Activated T-cell treated with anti-CD3 and anti-CD28 coated beads, Interleukin-2, amount 50 U/mL, for 4 hours (primary cell): ENCODE data around the gene HMGXB4. TPM values are rescaled to one million over a fixed set of nuclear protein-coding genes. Genes with fewer than 3 reads are reported as not detected.

ENCODE experiments used
- ATAC-seq, 2 donors: fragments of 200-7000 bp; cut with Tn5 transposase; one replicate each; pipeline ENCODE4 v1.10.0; 2021
- DNase-seq: peaks from one replicate; pipeline ENCODE4 v3.0.0-alpha.2; 2020
- H3K27me3 Mint-ChIP-seq: one replicate; pipeline ENCODE4 v1.8.0; 2021; ENCODE audit warnings: low read depth, mixed read lengths
- H3K36me3 Mint-ChIP-seq: one replicate; pipeline ENCODE4 v1.8.0; 2022; ENCODE audit warnings: mixed read lengths; ENCODE audit not compliant: insufficient read depth
- H3K4me1 Mint-ChIP-seq: one replicate; pipeline ENCODE4 v1.8.0; 2021; ENCODE audit warnings: low read depth, mixed read lengths
- H3K4me3 Mint-ChIP-seq: one replicate; pipeline ENCODE4 v1.8.0; 2021; ENCODE audit warnings: mild to moderate bottlenecking, moderate library complexity, mixed read lengths
- H3K9me3 Mint-ChIP-seq: one replicate; pipeline ENCODE4 v1.8.0; 2021; ENCODE audit warnings: mixed read lengths
- total RNA-seq, 3 donors: library from RNA; stranded (reverse); gene quantifications; one replicate each; pipeline ENCODE4 v1.2.1, GENCODE V29; 2021

The HMGXB4 gene, protein sequence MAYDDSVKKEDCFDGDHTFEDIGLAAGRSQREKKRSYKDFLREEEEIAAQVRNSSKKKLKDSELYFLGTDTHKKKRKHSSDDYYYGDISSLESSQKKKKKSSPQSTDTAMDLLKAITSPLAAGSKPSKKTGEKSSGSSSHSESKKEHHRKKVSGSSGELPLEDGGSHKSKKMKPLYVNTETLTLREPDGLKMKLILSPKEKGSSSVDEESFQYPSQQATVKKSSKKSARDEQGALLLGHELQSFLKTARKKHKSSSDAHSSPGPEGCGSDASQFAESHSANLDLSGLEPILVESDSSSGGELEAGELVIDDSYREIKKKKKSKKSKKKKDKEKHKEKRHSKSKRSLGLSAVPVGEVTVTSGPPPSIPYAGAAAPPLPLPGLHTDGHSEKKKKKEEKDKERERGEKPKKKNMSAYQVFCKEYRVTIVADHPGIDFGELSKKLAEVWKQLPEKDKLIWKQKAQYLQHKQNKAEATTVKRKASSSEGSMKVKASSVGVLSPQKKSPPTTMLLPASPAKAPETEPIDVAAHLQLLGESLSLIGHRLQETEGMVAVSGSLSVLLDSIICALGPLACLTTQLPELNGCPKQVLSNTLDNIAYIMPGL
- total RNA-seq, result 10 to 100 TPM; 29.7 to 31.4 (median 30.6) TPM

DNA sequence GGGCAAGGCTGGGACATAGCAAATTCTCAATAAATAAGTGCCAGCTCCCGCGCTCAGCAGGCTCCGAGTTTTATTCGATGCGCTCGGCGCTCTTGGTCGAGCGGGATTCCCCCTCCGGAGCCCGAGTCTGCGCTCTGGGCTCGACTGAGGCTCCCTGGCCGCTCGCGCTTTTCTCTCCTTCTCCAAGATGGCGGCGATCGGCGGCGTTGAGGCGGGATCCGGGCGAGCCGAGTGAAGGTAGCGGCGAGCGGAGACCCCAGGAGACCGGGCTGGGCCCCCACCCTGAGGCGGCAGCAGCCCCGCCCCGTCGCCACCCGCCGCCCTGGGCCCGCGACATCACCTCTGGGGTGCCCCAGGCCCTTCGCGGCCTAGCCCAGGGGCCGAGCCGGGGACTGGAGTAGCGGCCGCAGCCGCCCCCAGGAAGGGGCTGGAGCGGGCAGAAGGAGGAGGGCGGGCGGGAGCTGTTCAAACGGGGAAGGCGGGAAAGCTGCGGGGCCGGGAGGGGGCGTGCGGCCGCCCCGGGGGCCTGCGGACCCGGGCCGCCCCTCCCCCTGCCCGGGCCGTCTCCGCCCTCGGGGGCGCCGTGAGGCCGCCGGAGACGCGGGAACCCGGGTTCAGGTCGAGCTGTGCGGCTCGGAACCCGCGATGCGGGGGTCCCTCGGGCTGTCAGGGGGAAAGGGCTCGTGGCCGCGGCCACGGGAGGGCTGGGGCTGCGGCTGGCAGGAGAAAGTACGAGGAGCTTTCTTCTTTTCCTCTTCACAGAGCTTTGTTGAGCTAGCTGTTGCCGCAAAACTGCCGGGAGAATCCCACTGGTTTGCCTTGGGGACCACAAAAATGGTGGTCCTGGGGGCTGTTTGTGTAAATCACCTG, at the start of gene HMGXB4:
Gene HMGXB4 (plus strand): TSS at position 173 of the 870 bp plus-strand sequence. CDS start 4,898 bp downstream, outside the sequence.
- DNase-seq, result peak; percentile 80
- peak within 1 kb of the TSS; percentile 89 for H3K4me3 Mint-ChIP-seq
- H3K27me3 Mint-ChIP-seq, result no peaks in the 10 kb centered on the region
- peak; percentile 94 for ATAC-seq
- no peaks in the 10 kb centered on the region for H3K36me3 Mint-ChIP-seq
- H3K9me3 Mint-ChIP-seq, result no peaks in the 10 kb centered on the region
- peaks cover 27% of the 10 kb centered on the region for H3K4me1 Mint-ChIP-seq

DNA sequence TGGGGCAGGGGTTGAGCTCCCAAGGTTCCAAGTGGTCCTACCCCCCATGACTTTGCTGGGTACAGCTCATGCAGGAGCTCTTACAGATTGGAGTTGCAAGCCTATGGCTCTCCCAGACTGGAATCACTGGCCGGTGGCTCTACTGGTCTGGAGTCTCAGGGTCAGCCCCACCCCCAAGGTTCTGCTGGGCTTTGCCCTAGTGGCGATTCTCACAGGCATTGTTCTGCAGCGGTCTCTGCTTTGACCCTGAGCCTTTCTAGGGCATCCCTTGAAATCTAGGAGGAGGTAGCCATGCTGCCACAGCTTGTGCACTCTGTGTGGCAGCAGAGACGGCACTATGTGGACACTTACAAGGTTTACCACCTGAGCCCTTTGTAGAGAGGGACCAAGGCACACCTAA, 49.3 kb upstream of the HMGXB4 start:
- no peaks in the 10 kb centered on the region for H3K9me3 Mint-ChIP-seq
- DNase-seq, result no peak
- H3K27me3 Mint-ChIP-seq, result peaks cover 26% of the 10 kb centered on the region
- no peaks in the 10 kb centered on the region for H3K36me3 Mint-ChIP-seq
- H3K4me3 Mint-ChIP-seq, result no peak overlapping the region
- ATAC-seq, result no peak
- no peaks in the 10 kb centered on the region for H3K4me1 Mint-ChIP-seq

DNA sequence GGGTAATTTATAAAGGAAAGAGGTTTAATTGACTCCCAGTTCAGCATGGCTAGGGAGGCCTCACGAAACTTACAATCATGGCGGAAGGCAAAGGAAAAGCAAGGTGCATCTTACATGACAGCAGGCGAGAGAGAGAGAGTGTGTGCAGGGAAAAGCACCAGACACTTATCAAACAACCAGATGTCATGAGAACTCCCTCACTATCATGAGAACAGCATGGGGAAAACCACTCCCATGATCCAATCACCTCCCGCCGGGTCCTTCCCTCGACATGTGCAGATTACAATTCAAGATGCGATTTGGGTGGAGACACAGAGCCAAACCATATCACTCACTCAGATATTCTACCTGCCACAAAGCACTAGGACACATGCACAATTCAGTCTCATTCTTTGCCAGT, 48.1 kb upstream of the HMGXB4 start:
- no peak overlapping the region for H3K4me3 Mint-ChIP-seq
- DNase-seq (no peak), ATAC-seq (no peak)
- no peaks in the 10 kb centered on the region for H3K36me3 Mint-ChIP-seq
- H3K9me3 Mint-ChIP-seq, result no peaks in the 10 kb centered on the region
- H3K27me3 Mint-ChIP-seq, result peaks cover 24% of the 10 kb centered on the region
- H3K4me1 Mint-ChIP-seq, result no peaks in the 10 kb centered on the region

DNA sequence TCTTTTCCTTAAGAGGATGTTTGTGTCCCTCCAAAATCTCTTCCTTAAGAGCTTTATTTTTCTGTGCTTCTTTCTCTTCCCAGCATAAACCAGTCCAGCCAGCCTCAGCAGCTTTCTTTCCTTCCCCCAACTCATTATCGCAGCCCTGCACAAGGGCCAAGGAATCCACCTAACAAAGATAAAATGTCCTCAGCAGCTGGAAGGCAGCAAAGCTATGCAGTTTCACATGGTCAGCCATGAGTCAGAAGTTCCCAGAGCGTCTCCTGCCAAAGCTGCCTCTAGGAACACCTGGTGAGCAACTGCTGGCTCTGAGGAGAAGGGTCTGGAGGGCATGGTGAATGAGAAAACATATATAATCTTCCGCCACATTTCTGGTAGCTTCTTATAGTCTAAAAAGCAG, 45.3 kb upstream of the HMGXB4 start:
- H3K36me3 Mint-ChIP-seq, result no peaks in the 10 kb centered on the region
- DNase-seq (no peak), ATAC-seq (no peak)
- H3K4me1 Mint-ChIP-seq, result no peaks in the 10 kb centered on the region
- no peaks in the 10 kb centered on the region for H3K9me3 Mint-ChIP-seq
- no peak overlapping the region for H3K4me3 Mint-ChIP-seq
- H3K27me3 Mint-ChIP-seq, result peaks cover 27% of the 10 kb centered on the region

DNA sequence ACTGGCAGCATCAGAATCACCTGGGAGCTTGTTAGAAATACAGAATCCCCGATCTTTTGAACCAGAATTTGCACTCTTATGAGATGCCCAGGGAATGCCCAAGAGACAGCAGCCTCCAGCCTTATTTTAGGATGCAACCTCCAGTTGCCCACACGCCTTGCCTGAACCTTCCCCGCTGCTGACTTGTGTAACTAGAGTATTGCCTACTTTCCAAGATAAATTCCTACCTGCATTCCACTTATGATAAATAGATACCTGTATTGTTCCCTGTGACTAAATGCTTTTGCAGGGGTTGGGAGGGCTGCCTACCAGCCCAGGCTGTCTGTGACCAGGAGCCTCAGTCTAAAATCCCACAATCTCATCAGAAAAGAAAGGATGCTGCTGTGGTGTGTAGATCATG, 44.3 kb upstream of the HMGXB4 start:
- DNase-seq (no peak), ATAC-seq (no peak)
- H3K4me1 Mint-ChIP-seq, result no peaks in the 10 kb centered on the region
- H3K4me3 Mint-ChIP-seq, result no peak overlapping the region
- no peaks in the 10 kb centered on the region for H3K36me3 Mint-ChIP-seq
- no peaks in the 10 kb centered on the region for H3K9me3 Mint-ChIP-seq
- peaks cover 23% of the 10 kb centered on the region for H3K27me3 Mint-ChIP-seq

DNA sequence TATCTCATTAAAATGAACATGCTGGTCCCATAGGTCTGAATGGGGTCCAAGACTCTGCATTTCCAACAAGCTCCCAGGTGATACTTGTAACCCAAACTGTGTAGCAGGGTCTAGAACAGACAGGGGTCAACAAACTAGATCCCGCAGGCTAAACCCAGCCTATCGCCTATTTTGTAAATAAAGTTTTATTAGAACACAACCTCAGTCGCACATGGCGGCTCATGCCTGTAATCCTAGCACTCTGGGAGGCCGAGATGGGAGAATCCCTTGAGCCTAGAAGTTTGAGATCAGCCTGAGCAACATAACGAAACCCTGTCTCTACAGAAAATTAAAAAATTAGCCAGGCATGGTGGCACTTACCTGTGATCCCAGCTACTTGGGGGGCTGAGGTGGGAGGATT, 42.3 kb upstream of the HMGXB4 start:
- Mint-ChIP-seq H3K9me3 (no peaks in the 10 kb centered on the region), H3K4me3 (no peak overlapping the region), H3K4me1 (no peaks in the 10 kb centered on the region), H3K27me3 (peaks cover 11% of the 10 kb centered on the region), H3K36me3 (no peaks in the 10 kb centered on the region)
- no peak for ATAC-seq
- DNase-seq, result no peak

DNA sequence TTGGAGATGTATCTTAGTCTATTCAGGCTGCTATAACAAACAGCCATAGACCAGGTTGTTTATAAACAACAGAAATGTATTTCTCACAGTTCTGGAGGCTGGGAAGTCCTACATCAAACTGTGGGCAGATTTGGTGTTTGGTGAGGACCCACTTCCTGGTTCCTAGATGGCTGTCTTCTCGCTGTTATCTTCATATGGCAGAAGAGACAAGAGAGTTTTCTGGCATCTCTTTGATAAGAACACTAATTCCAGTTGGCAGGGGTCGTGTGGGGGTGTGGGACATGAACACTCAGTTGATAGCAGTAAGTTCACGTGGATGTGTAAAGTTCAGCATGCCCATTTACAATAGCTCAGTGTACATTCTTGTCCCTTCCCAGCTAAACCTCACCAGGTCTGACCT, 41.3 kb upstream of the HMGXB4 start:
- ATAC-seq, result no peak
- no peak for DNase-seq
- H3K4me3 Mint-ChIP-seq, result no peak overlapping the region

DNA sequence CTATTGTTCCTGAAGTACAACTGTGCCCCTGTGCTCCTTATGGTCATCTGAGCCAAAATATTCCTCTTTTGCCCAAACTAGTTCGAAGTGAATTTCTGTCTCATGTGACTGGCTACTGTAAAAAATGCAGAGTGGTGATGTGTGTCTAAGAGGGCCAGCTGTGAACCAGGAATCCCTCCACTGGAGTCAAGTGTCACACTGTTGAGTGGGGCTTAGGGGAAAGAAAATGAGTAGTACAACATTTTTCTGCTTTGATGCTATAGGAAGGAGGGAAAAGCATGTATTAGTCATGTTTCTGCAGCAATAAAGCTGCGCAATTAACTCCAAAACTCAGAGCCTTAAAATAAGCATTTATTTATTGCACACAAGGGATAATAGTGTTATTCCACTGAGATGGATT, 39.8 kb upstream of the HMGXB4 start:
- H3K4me3 Mint-ChIP-seq, result no peak overlapping the region
- H3K27me3 Mint-ChIP-seq, result peaks cover 12% of the 10 kb centered on the region
- no peaks in the 10 kb centered on the region for H3K4me1 Mint-ChIP-seq
- ATAC-seq, result no peak
- no peaks in the 10 kb centered on the region for H3K9me3 Mint-ChIP-seq
- H3K36me3 Mint-ChIP-seq, result no peaks in the 10 kb centered on the region
- DNase-seq, result no peak

More for the DNA sequence above, 41.3 kb upstream of the HMGXB4 start:
- Mint-ChIP-seq H3K4me1 (no peaks in the 10 kb centered on the region), H3K36me3 (no peaks in the 10 kb centered on the region), H3K9me3 (no peaks in the 10 kb centered on the region), H3K27me3 (peaks cover 14% of the 10 kb centered on the region)

DNA sequence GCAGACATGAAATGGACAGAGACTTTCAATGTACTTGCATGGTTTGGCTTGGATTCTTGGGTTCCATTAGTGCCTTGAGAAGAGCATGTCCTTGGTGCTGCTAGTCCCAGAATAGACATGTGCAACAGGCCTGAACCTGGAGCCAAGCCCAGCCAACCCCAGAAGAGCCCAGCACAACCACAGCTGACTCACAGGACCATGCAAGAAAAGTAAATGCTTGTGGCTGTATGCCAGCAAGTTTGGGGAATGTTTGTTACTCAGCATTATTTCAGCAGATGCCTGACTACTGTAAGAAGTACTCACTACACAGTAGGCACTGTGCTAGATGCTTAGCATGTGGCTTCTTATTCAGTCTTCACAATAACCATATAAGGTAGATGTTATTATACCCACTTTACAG, 39.2 kb upstream of the HMGXB4 start:
- DNase-seq (no peak), ATAC-seq (no peak)
- no peak overlapping the region for H3K4me3 Mint-ChIP-seq
- H3K27me3 Mint-ChIP-seq, result peaks cover 15% of the 10 kb centered on the region
- no peaks in the 10 kb centered on the region for H3K36me3 Mint-ChIP-seq
- H3K9me3 Mint-ChIP-seq, result no peaks in the 10 kb centered on the region
- no peaks in the 10 kb centered on the region for H3K4me1 Mint-ChIP-seq

DNA sequence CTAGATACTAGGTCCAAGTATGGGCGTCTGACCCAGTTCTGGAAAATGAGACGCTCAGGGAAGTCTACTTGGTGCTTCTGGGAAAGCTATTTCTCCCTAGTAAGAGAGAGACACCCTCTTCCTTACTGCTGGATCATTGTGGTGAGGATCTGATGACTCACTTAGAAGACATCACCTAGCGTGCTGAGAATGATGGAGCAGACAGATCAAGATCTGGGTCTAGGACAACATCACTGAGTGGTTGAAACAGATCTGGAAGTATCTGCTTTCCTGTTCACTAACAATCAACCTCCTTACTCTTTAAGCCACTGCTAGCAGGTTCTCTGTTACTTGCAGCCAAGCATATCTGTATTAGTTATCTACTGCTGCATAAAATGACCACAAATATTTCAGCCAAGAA, 38.3 kb upstream of the HMGXB4 start:
- Mint-ChIP-seq H3K36me3 (no peaks in the 10 kb centered on the region), H3K4me1 (no peaks in the 10 kb centered on the region), H3K27me3 (peaks cover 16% of the 10 kb centered on the region), H3K4me3 (no peak overlapping the region), H3K9me3 (no peaks in the 10 kb centered on the region)
- DNase-seq (no peak), ATAC-seq (no peak)

DNA sequence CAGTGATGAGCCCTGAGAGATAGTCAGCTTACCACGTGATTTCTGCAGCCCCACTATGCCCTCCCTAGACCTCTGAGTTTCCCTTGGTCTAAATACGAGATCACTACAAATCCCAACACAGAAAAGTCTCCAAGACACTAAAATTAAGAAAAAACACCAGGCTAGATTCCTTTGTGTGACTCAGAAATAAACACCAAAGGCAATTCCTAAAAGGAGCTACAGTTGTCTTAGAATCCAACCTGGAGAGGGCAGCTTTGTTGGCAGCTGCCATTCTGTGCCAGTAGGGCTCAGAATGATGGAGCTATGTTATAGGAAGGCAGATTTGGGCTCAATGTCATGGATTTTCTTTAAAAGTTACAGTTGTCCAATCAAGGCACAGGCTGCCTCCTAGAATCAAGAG, 37.1 kb upstream of the HMGXB4 start:
- no peak overlapping the region for H3K4me3 Mint-ChIP-seq
- H3K27me3 Mint-ChIP-seq, result peaks cover 21% of the 10 kb centered on the region
- H3K4me1 Mint-ChIP-seq, result no peaks in the 10 kb centered on the region
- DNase-seq, result no peak
- ATAC-seq, result no peak
- H3K9me3 Mint-ChIP-seq, result no peaks in the 10 kb centered on the region
- no peaks in the 10 kb centered on the region for H3K36me3 Mint-ChIP-seq

DNA sequence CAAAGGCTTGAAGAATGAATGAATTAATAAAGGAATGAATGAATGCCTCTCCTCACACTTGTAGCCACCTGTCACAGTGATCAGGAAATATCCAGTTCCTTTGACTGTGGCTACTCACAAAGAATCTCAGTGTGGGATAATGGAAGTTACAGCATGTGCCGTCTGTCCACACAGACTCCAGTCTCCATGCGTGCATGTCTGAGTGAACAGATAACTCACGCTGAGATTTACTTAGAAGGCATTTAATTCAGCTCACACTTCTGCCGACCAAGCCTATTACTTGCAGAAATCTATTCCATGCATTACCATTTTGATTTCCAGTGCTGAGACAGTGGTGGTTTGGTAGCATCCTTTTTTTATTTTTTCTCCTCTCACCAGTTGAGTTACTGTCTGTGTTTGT, 32.3 kb upstream of the HMGXB4 start:
- Mint-ChIP-seq H3K9me3 (peaks cover 3% of the 10 kb centered on the region), H3K4me1 (no peaks in the 10 kb centered on the region), H3K36me3 (no peaks in the 10 kb centered on the region), H3K27me3 (peaks cover 25% of the 10 kb centered on the region), H3K4me3 (no peak overlapping the region)
- DNase-seq, result no peak
- ATAC-seq, result no peak

DNA sequence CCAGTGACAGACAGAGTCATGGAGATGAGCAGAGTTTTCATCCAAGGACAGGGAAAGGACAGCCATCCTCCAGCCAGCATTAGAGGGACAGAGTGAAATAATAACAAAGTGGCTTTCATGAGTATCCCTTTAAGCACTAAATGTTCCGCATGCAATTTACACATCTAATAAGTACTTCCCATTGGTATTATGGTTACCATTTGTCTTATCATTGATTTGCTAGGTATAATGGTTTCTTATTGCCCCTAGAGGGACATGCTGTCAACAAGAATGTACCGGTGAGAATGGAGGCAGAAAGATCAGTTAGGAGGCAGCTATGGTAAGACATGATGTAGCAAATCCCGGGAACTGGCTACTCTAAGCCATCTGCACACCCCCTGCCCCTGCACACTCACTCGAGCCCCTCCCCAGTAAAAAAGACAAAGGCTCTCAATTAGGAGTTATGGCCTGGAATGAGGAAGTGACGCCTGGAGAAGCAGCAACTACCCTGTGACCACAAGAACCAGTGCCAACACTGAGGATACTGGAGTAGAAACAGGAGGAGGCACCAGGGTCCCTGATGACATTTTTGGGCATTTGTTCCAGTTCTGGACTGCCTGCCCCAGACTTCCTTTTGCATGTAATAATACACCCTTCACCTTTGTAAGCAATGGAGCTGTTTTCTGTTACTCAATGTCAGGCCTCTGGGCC, 30.2 kb upstream of the HMGXB4 start:
- Mint-ChIP-seq H3K4me1 (peaks cover 2% of the 10 kb centered on the region), H3K4me3 (no peak overlapping the region), H3K27me3 (peaks cover 23% of the 10 kb centered on the region), H3K9me3 (peaks cover 3% of the 10 kb centered on the region), H3K36me3 (no peaks in the 10 kb centered on the region)
- ATAC-seq (no peak), DNase-seq (no peak)

DNA sequence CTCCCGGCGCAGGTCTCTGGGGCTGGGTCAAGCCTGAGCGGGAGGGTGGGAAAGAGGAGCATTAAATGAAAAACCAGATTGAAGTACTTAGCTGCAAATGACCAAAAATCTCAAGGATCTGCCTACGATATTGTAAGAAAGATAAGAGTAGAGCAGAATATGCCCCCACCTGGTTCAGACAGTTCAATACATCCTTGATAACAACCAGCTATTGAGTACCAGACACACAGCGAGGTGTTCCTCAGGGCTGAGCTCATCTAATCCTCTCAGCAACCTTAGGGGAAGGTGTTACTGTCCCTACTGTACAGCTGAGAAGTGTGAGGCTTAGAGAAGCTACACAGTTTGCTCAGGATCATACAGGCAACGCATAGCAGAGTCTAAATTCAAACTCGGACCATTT, 27.4 kb upstream of the HMGXB4 start:
- DNase-seq (no peak), ATAC-seq (no peak)
- no peaks in the 10 kb centered on the region for H3K36me3 Mint-ChIP-seq
- H3K4me3 Mint-ChIP-seq, result no peak overlapping the region
- H3K4me1 Mint-ChIP-seq, result peaks cover 2% of the 10 kb centered on the region
- peaks cover 3% of the 10 kb centered on the region for H3K9me3 Mint-ChIP-seq
- peaks cover 16% of the 10 kb centered on the region for H3K27me3 Mint-ChIP-seq
